Hematopoietic multipotent progenitor cell treated with erythropoietin and hydrocortisone succinate and interleukin-3 and kit ligand, for 8 days (in vitro differentiated cells): ENCODE results near the gene POU2AF1.
"Not testable (repeated sequence)": the region's sequence is repeated elsewhere in the genome, so short reads cannot be mapped to it uniquely, and the experiment has no call there.

Experiments
- DNase-seq: peaks from one replicate; pipeline ENCODE4 v3.0.0-alpha.2; 2015

Gene POU2AF1

DNA sequence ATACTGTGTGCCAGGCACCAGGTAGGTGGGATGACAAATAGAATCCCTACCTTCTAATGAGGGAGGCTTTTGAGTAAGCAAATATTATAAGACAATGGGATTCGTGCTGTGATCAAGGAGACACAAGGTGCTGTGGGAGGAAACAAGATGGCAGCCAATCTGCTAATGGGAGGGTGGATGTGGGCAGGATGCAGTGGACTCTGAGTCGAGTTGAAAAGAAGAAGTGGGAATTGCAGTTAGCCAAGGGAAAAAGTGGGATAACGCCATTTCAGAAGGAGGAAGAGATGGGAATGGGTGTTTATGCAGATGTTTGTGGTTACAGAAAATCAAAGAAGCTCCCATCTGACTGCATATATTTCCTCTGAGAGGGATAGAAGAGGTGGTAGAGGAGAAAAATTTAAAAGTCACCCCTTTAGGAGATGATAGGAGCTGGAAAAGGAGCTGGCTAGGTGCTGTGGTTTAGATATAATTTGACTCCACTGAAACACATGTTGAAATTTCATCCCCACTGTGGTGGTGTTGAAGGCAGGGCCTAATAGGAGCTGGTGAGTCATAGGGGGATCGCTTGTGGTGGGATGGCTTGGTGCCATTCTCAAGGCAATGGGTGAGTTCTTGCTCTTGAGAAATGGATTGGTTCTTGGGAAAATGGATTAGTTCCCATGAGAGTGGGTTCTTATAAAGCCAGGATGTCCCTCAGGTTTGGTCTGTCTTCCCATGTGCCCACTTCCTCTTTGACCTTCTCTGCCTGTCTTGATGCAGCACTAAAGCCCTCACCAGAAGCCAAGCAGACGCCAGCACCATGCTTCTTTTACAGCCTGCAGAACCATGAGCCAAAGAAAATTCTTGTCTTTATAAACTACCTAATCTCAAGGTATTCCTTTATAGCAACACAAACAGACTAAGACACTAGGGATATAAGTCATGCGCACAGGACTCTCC, 30.0 kb upstream of the POU2AF1 start:
- DNase-seq = no peak

DNA sequence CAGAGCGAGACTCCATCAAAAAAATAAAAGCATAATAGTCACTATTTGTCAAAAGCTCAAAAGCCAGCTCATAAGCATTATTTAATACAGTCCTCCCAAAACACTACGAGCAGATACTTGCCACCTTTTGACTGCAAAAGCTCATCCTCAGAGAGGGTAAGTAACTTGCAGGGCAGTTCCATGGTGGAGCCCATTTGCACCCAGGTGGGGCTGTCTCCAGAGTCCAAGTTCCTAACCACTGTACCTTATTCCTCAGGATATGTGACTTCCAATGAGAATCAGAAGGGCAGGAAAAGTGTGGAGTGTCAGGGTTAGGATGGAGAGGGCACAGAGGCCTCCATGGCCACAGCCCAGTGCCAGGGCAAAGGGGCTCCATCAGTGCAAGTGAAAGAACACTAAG, 28.6 kb upstream of the POU2AF1 start:
- DNase-seq = no peak

GRCh38 chr11:111406589-111406988, 27.5 kb upstream of the POU2AF1 start:
- DNase-seq = no peak

DNA sequence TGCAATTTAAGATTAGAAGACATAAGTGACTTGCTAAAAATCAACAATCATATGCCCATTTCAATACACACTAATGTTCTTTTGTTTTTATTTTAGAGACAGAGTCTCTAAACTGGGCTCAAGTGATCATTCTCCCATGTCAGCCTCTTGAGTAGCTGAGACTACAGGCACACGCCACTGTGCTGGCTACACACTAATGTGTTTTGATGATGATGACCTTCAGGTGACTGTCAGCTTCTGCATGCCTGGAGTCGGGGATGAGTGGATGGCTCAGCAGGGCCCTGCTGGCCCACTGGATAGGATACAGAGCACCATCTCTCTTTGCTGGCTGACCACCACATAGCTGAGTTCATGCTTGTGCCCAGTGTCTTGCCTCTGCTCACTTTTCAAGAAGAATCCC, 27.0 kb upstream of the POU2AF1 start:
- DNase-seq = no peak

DNA sequence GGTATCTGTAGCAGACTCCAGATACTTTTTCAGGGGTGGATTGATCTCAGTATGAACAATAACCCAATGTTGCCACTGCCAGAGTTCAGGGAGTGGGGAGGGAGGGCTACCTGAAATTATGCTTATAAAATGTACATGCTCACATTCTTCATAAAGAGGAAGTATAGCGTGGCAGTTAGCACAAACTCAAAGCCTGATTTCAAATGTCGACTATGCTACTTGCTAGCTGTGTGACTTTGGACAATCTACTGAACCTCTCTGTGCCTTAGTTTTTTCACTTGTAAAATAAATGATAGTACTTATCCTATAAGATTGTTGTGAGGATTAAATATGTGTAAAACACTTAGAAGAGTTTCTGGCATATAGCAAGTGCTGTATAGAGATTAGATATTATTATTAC, 26.5 kb upstream of the POU2AF1 start:
- DNase-seq = no peak

- no peak for DNase-seq
These were observed 24.1 kb upstream of the POU2AF1 start for GRCh38 chr11:111403051-111403726.

DNA sequence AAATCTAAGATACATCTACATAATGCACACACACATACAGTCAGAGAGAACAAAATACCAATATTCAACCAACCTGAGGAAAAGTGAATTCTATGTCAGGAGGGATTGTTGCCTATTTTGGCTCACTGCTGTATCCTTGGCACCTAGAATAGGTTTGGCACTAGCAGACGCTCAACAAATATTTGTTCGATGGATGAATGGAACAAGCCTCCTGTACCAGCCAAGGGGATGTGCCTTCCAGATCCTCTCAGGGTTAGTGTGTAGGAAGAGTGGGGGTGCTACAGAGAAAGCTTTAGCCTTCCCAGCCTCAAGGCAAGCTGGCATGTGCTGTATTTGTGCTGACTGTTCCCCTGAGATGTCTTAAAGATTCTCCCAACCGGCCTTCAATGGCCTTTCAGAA, 23.3 kb upstream of the POU2AF1 start:
- no peak for DNase-seq

GRCh38 chr11:111401957-111402356, 22.9 kb upstream of the POU2AF1 start:
- DNase-seq = not testable (repeated sequence)

DNA sequence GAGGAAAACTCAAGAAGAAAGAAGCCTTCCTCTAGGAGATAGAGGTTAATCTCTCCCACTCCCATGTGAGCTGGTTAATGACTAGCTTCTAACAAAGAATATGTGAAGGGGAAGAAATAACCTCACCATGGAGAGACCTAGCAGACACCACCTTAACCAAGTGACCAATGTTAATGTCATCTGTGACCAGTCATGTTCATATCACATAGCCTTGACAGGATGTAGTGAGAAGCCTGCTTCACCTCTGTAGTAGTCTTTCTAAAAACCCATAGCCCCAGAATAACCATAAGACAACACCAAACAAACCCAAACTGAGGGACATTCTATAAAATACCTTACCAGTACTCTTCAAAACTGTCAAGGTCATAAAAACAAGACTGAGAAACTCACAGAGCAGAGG, 21.5 kb upstream of the POU2AF1 start:
- DNase-seq = no peak

- no peak for DNase-seq
These were observed 20.3 kb upstream of the POU2AF1 start for GRCh38 chr11:111399187-111400031.

- DNase-seq = no peak
These were observed 18.0 kb upstream of the POU2AF1 start for GRCh38 chr11:111397034-111397433.

- no peak for DNase-seq
These were observed 16.7 kb upstream of the POU2AF1 start for GRCh38 chr11:111395749-111396148.

- no peak for DNase-seq
These were observed 16.0 kb upstream of the POU2AF1 start for GRCh38 chr11:111395081-111395480.

GRCh38 chr11:111394147-111394546, 15.1 kb upstream of the POU2AF1 start:
- not testable (repeated sequence) for DNase-seq

- DNase-seq = no peak
These were observed 14.5 kb upstream of the POU2AF1 start for GRCh38 chr11:111393585-111393984.

DNA sequence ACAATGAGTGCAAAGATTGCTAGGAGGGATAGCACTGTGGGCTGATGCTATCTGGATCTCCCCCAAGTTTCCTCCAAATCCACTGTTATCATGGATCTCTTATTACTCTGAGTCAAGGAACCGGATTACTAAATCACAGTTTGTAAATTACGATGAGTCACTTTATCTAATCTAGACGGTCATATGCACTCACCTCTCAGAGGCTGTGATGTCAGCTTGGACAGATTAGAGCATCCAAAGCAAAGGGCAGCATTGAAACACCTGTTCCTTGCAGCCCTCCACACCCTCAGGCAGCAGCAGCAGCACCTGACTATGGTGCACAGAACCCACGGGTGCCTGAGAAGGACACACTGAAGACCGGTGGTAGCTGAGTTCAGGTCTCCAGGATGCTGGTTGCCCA, 14.0 kb upstream of the POU2AF1 start:
- no peak for DNase-seq

DNA sequence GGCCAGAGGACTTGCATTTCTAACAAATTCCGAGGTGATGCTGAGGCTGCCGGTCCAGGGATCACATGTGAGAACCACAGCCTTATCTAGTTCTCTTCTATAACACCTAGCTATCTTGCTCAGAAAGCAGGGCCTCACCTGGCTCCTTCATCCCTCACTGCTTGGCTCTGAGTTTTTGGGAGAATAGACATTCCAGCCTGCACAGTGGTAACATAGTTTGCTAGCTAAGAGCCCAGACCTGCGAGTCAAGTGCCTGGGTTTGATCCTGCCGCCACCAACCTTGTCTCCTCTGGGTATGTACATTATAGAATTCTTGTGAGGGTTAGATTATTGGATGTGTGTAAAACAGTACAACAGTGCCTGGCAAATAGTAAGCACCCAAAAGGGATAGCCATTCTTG, 13.5 kb upstream of the POU2AF1 start:
- no peak for DNase-seq

GRCh38 chr11:111391328-111392124, 12.5 kb upstream of the POU2AF1 start:
- no peak for DNase-seq

DNA sequence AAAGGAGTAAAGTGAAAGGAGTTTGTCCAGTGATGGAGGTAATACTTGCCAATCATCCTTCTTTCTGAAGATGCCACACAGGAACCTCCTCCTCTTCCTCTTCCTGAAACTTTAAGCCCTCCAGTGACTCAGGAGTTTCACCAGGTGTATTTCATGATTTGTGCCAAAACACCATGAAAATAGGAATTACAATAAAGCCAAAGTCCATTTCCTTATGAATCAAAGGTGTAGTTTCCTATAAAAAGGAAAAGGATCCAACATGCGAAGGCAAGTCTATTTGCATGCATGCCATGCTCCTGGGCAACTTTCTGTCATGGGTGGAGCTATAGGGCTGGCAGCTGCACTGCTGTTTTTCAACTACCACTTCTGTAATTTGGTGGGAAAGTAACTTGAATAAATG, 9.8 kb upstream of the POU2AF1 start:
- DNase-seq = no peak

- DNase-seq = no peak
These were observed 9.3 kb upstream of the POU2AF1 start for GRCh38 chr11:111388420-111388819.

GRCh38 chr11:111387363-111387762, 8.3 kb upstream of the POU2AF1 start:
- DNase-seq = no peak

GRCh38 chr11:111386611-111387150, 7.6 kb upstream of the POU2AF1 start:
- no peak for DNase-seq
